Measurements from ENCODE around the gene JOSD1. TPM values are rescaled to one million over a fixed set of nuclear protein-coding genes. Genes with fewer than 3 reads are reported as not detected.

The JOSD1 gene
- 80.3 to 87.0 TPM (median 85.7 TPM) in 3 replicates for total RNA-seq
- long read RNA-seq, transcript JOSD1-201 (4 exons, 3,648 nt): major isoform, 7 of 31 reads
- long read RNA-seq, partial matches to known transcripts: 0 of 31 reads
- long read RNA-seq, other reads (novel, unspliced or antisense): 20 of 31 reads

DNA sequence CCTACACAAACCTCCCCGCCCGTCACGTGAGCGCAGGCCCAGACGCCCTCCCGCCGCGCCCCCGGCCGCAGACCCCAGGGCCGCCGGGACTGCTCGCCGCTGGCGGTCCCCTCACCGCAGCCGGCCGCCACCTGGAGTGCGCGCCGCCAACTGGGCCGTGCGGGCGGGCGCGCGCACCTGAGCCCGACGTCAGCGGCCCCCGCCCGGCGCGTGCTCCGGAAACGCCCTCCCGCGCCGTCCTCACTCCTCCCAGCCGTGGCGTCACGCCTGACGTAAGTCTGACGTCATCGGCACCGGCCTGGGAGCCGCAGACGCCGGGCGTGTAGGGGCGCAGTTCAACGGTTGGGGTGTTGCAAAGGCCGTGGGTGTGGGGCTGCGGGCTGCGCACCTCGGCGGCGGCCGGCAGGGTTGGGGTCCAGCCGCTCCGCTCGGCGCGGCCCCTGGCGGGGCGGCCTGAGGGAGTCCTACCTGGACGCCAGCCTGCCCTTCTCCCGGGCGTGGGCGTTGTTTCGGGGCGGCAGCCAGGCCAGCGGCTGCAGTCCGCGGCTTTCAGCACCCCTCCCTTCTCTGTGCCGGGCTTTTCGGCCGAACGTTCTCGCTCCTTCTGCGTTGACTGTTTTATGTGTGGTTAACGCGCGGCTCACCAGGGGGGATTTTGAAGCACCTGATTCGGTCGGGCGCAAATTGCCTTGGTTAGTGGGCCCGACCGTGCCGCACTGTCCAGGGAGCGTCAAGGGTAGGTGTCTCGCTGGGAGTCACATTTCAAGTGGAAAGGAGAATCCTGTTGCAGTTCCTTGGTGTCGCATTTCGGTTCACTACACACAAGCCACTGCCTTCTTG, at the start of gene JOSD1:
Gene JOSD1 (minus strand): TSS at position 155 of the 840 bp plus-strand sequence. CDS start 956 bp downstream, outside the sequence.
- DNase-seq (ENCODE audit: low spot score): peak; percentile 98
- Mint-ChIP-seq H3K9me3 (ENCODE audit: low read depth) (no peaks in the 10 kb centered on the region), H3K4me3 (ENCODE audit: unreplicated experiment) (peak within 1 kb of the TSS; percentile 90), H3K27ac (ENCODE audit: unreplicated experiment) (peak within 1 kb of the TSS; percentile 99), H3K36me3 (ENCODE audit: low read depth) (peaks cover 2% of the 10 kb centered on the region), H3K27me3 (ENCODE audit: low read depth) (no peaks in the 10 kb centered on the region), H3K4me1 (ENCODE audit: low read depth) (peaks cover 52% of the 10 kb centered on the region)
- TF ChIP-seq, protein P1, sequence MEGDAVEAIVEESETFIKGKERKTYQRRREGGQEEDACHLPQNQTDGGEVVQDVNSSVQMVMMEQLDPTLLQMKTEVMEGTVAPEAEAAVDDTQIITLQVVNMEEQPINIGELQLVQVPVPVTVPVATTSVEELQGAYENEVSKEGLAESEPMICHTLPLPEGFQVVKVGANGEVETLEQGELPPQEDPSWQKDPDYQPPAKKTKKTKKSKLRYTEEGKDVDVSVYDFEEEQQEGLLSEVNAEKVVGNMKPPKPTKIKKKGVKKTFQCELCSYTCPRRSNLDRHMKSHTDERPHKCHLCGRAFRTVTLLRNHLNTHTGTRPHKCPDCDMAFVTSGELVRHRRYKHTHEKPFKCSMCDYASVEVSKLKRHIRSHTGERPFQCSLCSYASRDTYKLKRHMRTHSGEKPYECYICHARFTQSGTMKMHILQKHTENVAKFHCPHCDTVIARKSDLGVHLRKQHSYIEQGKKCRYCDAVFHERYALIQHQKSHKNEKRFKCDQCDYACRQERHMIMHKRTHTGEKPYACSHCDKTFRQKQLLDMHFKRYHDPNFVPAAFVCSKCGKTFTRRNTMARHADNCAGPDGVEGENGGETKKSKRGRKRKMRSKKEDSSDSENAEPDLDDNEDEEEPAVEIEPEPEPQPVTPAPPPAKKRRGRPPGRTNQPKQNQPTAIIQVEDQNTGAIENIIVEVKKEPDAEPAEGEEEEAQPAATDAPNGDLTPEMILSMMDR (IDR thresholded peaks at IDR 0.05): peak; percentile 34

DNA sequence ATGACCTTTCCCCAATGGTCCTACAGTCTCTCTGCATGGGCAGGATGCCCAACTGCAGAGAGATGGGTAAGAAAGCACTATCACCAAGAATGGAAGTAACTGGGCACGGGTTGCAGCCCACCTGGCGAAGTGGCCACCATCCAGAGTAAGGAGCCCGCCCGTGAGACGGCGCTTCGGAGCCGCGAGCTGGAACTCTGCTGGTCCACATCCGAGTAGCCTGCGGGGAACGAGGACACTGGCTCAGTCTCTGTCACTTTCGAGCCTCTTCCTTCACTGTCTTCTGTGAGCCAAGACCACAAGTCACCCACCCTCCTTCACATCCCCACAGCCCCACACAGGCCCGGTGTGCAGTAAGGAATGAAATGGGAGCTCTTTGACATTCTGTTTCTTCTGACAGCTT, 49.4 kb upstream of the JOSD1 start:
- Mint-ChIP-seq H3K9me3 (ENCODE audit: low read depth) (no peaks in the 10 kb centered on the region), H3K4me1 (ENCODE audit: low read depth) (peaks cover 17% of the 10 kb centered on the region), H3K27me3 (ENCODE audit: low read depth) (no peaks in the 10 kb centered on the region), H3K4me3 (ENCODE audit: unreplicated experiment) (no peak overlapping the region), H3K36me3 (ENCODE audit: low read depth) (peaks cover 25% of the 10 kb centered on the region), H3K27ac (ENCODE audit: unreplicated experiment) (no peak overlapping the region)
- DNase-seq (ENCODE audit: low spot score): no peak
- TF ChIP-seq, protein P1 (IDR thresholded peaks at IDR 0.05): no peak

DNA sequence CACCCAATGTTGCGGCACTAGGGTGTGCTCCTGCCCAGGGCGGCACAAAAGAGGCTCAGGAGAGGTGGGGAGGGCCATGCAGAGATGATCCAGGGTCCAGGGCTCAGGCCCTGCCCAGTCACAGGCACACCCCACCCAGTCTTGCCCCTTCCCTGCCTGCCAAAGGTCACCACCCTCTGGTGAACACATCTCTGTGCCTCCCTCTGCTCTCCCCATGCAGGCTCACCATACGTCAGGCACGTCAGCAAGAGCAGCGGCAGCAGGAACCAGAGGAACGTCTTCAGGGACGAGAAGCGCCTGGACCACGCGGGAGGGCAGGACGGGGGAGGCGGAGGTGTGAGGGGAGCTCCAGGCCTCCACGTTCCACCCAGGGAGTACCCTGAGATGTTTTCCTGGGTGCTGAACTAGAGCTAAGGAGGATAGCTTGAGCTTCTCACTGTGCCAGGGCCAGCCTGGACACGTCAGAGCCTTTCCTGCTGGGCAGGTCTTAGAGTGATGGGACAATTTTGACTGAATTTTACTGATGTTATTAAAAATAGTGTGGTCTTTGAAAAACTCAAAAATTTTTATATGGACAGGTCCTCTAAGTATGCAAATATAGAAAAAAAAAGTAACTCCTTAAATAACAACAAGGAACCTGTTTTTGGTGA, 47.9 kb upstream of the JOSD1 start:
- Mint-ChIP-seq H3K27me3 (ENCODE audit: low read depth) (no peaks in the 10 kb centered on the region), H3K27ac (ENCODE audit: unreplicated experiment) (peak overlapping the region; percentile 17), H3K4me3 (ENCODE audit: unreplicated experiment) (no peak overlapping the region), H3K4me1 (ENCODE audit: low read depth) (peaks cover 2% of the 10 kb centered on the region), H3K36me3 (ENCODE audit: low read depth) (peaks cover 31% of the 10 kb centered on the region), H3K9me3 (ENCODE audit: low read depth) (no peaks in the 10 kb centered on the region)
- TF ChIP-seq, protein P1 (IDR thresholded peaks at IDR 0.05): no peak
- no peak for DNase-seq (ENCODE audit: low spot score)

GRCh38 chr22:38745676-38746460, 45.1 kb upstream of the JOSD1 start:
- DNase-seq (ENCODE audit: low spot score): no peak
- Mint-ChIP-seq H3K27me3 (ENCODE audit: low read depth) (no peaks in the 10 kb centered on the region), H3K4me1 (ENCODE audit: low read depth) (no peaks in the 10 kb centered on the region), H3K9me3 (ENCODE audit: low read depth) (no peaks in the 10 kb centered on the region), H3K4me3 (ENCODE audit: unreplicated experiment) (no peak overlapping the region), H3K36me3 (ENCODE audit: low read depth) (peaks cover 40% of the 10 kb centered on the region), H3K27ac (ENCODE audit: unreplicated experiment) (no peak overlapping the region)
- TF ChIP-seq, protein P1 (IDR thresholded peaks at IDR 0.05): no peak

GRCh38 chr22:38744981-38745380, 44.2 kb upstream of the JOSD1 start:
- Mint-ChIP-seq H3K9me3 (ENCODE audit: low read depth) (no peaks in the 10 kb centered on the region), H3K36me3 (ENCODE audit: low read depth) (peaks cover 38% of the 10 kb centered on the region), H3K27ac (ENCODE audit: unreplicated experiment) (no peak overlapping the region), H3K4me1 (ENCODE audit: low read depth) (no peaks in the 10 kb centered on the region), H3K4me3 (ENCODE audit: unreplicated experiment) (no peak overlapping the region), H3K27me3 (ENCODE audit: low read depth) (no peaks in the 10 kb centered on the region)
- TF ChIP-seq, protein P1 (IDR thresholded peaks at IDR 0.05): no peak
- DNase-seq (ENCODE audit: low spot score): no peak
